ENCODE results near the gene JUN.

Gene JUN

DNA sequence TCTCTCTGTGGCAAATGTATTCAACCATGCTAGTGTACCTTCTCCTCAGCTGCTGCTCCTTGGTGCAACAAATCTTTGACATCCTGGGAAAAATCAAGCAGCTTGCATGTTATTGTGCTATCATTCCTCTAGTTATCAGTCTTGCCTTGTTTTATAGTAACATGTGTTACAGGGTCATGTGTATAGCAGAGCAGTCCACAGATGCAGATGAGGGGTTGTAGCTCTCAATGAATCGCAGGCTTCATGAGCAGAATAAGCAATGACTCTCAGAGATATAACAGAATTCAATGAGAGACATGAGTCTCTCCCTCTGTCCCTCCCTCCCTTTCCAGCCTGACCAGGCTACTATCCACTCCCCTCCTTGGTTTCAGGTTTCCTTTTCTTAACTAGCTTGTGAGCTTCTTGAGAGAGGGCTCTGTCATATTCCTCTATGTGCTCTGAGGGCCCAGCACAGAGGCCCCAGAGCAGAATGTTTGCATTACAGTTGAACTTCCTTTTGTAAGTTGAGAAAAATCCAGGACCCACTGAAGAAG lies 15.1 kb upstream of the JUN start:
- Histone ChIP-seq H3K4me1 (ENCODE audit: control insufficient read depth in 5 of 5, insufficient read depth in 5 of 5, low read length in 5 of 5) (peaks cover 0 to 5% (median 0%) of the 10 kb centered on the region in 5 donors), H3K9ac (ENCODE audit: low read length in 5 of 5) (no peak overlapping the region), H3K36me3 (ENCODE audit: control insufficient read depth in 5 of 5, insufficient read depth in 5 of 5, low read length in 5 of 5) (peaks cover 0 to 4% (median 0%) of the 10 kb centered on the region in 5 donors), H3K9me3 (ENCODE audit: control insufficient read depth in 5 of 5, low read length in 5 of 5) (peaks cover 0 to 3% (median 0%) of the 10 kb centered on the region in 5 donors), H3K27ac (ENCODE audit: low read depth, low read length) (no peak overlapping the region), H3K27me3 (ENCODE audit: control insufficient read depth in 5 of 5, insufficient read depth in 4 of 5, low read length in 5 of 5) (no peaks in the 10 kb centered on the region), H3K4me3 (ENCODE audit: low read depth in 1 of 5, low read length in 5 of 5) (no peak overlapping the region)

DNA sequence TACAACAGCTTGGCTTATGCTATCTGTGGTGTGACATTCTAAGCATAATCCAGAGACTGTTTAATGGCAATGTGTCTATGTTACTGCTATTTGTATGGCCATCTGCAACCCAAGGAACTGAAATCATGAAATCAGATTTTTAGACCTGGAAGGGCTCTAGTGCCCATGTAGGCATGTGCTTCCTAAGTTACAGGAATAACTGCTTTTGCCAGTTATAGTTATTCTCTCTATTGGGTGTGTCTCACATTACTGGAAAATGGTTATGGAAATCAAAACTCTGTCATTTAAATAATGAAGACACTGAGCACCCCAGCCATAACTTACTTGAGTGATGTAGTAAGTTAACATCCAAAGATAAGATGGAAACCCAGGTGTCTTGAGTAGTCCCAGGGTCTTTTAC lies 12.6 kb upstream of the JUN start:
- no peak overlapping the region for H3K4me3 ChIP-seq (ENCODE audit: low read depth in 1 of 5, low read length in 5 of 5)
- H3K9ac ChIP-seq (ENCODE audit: low read length in 5 of 5): no peak overlapping the region

DNA sequence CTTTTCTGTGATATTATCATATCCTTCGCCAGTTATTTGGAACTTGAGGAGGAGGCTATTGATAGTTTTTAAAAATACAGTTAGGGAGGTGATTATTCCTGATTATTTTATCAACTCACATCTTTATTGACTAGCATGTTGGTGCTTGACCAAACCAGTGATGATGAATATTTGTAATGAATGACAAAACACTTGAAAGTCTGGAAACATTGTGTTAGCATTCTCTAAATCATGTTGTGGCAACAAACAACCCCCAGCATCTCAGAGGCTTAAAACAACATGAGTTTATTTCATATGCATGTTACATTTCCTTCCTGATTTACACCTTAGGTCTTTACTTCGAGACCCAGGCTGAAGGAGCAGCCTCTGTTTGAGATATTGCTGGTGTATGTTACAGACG lies 10.7 kb upstream of the JUN start:
- H3K27ac ChIP-seq (ENCODE audit: low read depth, low read length): no peak overlapping the region
- peaks cover 0 to 1% (median 0%) of the 10 kb centered on the region in 5 donors for H3K36me3 ChIP-seq (ENCODE audit: control insufficient read depth in 5 of 5, insufficient read depth in 5 of 5, low read length in 5 of 5)
- no peaks in the 10 kb centered on the region for H3K27me3 ChIP-seq (ENCODE audit: control insufficient read depth in 5 of 5, insufficient read depth in 4 of 5, low read length in 5 of 5)
- peaks cover 0 to 2% (median 0%) of the 10 kb centered on the region in 5 donors for H3K9me3 ChIP-seq (ENCODE audit: control insufficient read depth in 5 of 5, low read length in 5 of 5)
- H3K4me3 ChIP-seq (ENCODE audit: low read depth in 1 of 5, low read length in 5 of 5): no peak overlapping the region
- H3K9ac ChIP-seq (ENCODE audit: low read length in 5 of 5): no peak overlapping the region
- H3K4me1 ChIP-seq (ENCODE audit: control insufficient read depth in 5 of 5, insufficient read depth in 5 of 5, low read length in 5 of 5): peaks cover 0 to 9% (median 0%) of the 10 kb centered on the region in 5 donors

More for the DNA sequence above, 12.6 kb upstream of the JUN start:
- H3K9me3 ChIP-seq (ENCODE audit: control insufficient read depth in 5 of 5, low read length in 5 of 5): peaks cover 0 to 3% (median 0%) of the 10 kb centered on the region in 5 donors
- peaks cover 0 to 4% (median 0%) of the 10 kb centered on the region in 5 donors for H3K36me3 ChIP-seq (ENCODE audit: control insufficient read depth in 5 of 5, insufficient read depth in 5 of 5, low read length in 5 of 5)
- peaks cover 0 to 9% (median 0%) of the 10 kb centered on the region in 5 donors for H3K4me1 ChIP-seq (ENCODE audit: control insufficient read depth in 5 of 5, insufficient read depth in 5 of 5, low read length in 5 of 5)
- H3K27ac ChIP-seq (ENCODE audit: low read depth, low read length): no peak overlapping the region
- H3K27me3 ChIP-seq (ENCODE audit: control insufficient read depth in 5 of 5, insufficient read depth in 4 of 5, low read length in 5 of 5): no peaks in the 10 kb centered on the region

DNA sequence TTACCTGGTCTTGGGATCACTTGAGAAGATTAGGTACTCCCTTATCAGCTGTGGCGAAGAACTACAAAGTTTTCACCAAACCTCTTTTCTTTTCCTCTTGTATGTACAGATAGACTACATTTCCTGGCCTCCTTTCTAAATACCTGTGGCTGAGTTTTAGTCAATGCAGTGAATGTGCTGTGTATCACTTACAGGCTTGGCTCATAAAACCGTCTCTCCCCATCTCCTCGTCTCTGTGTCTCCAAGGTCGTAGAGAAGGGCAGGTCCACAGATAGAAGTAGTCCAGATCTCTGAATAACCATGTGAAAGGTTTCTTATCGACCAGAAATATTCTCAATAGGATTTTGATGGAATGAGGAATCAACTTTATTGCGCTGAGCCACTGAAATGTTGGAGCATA lies 9.0 kb upstream of the JUN start:
- Histone ChIP-seq H3K4me3 (ENCODE audit: low read depth in 1 of 5, low read length in 5 of 5) (no peak overlapping the region), H3K9me3 (ENCODE audit: control insufficient read depth in 5 of 5, low read length in 5 of 5) (peaks cover 0 to 7% (median 0%) of the 10 kb centered on the region in 5 donors), H3K9ac (ENCODE audit: low read length in 5 of 5) (no peak overlapping the region), H3K27ac (ENCODE audit: low read depth, low read length) (no peak overlapping the region), H3K4me1 (ENCODE audit: control insufficient read depth in 5 of 5, insufficient read depth in 5 of 5, low read length in 5 of 5) (peaks cover 0 to 9% (median 0%) of the 10 kb centered on the region in 5 donors), H3K36me3 (ENCODE audit: control insufficient read depth in 5 of 5, insufficient read depth in 5 of 5, low read length in 5 of 5) (peaks cover 0 to 4% (median 0%) of the 10 kb centered on the region in 5 donors), H3K27me3 (ENCODE audit: control insufficient read depth in 5 of 5, insufficient read depth in 4 of 5, low read length in 5 of 5) (no peaks in the 10 kb centered on the region)

DNA sequence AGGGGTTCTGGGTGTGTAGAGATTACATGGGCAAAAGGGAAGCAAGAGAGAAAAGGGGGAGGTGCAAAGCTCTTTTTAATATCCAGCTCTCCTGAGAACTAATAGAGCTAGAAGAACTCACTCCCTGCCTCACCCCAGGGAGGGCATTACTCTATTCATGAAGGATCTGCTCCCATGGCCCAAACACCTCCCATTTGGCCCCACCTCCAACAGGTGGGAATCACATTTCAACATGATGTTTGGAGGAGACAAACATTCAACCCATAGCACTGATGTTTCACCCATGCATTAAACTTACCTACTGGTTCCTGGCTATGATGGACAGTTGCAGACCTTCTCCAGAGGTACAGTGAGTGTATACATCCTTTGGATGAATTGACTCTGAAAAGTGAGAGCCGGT lies 7.3 kb upstream of the JUN start:
- Histone ChIP-seq H3K4me1 (ENCODE audit: control insufficient read depth in 5 of 5, insufficient read depth in 5 of 5, low read length in 5 of 5) (peaks cover 0 to 15% (median 5%) of the 10 kb centered on the region in 5 donors), H3K9ac (ENCODE audit: low read length in 5 of 5) (no peak overlapping the region), H3K27me3 (ENCODE audit: control insufficient read depth in 5 of 5, insufficient read depth in 4 of 5, low read length in 5 of 5) (no peaks in the 10 kb centered on the region), H3K9me3 (ENCODE audit: control insufficient read depth in 5 of 5, low read length in 5 of 5) (peaks cover 0 to 7% (median 0%) of the 10 kb centered on the region in 5 donors), H3K27ac (ENCODE audit: low read depth, low read length) (no peak overlapping the region), H3K4me3 (ENCODE audit: low read depth in 1 of 5, low read length in 5 of 5) (no peak overlapping the region), H3K36me3 (ENCODE audit: control insufficient read depth in 5 of 5, insufficient read depth in 5 of 5, low read length in 5 of 5) (peaks cover 0 to 4% (median 0%) of the 10 kb centered on the region in 5 donors)

DNA sequence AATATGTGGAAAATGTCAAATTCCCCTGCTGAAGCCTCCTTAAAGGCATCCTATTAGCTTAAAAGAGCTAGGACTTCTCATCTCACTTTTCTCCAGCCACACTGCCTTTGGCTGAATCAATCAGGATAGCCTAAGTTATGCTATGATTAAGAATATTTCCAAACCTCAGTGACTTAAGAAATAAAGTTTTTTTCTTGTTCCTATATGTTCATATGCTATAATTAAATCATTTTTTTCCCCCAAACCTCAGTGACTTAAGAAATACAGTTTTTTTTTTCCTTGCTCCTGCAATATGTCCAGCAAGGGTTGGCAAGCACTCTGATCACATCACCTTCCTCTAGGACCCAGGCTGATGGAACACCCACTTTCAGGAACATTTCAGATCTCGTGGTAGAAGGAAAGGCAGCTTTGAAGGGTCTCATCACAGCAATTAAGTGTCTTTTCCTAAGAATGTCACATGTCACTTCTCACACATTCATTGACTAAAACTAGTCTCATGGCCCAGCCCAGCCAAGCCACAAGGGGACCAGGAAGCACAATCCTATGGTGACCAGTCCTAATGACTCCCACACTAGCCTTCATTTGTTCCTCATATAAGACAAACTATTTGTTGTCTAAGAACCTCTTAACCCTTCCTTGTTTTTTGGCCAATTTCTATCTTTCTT lies 6.3 kb upstream of the JUN start:
- no peaks in the 10 kb centered on the region for H3K27me3 ChIP-seq (ENCODE audit: control insufficient read depth in 5 of 5, insufficient read depth in 4 of 5, low read length in 5 of 5)
- H3K9me3 ChIP-seq (ENCODE audit: control insufficient read depth in 5 of 5, low read length in 5 of 5): peaks cover 0 to 7% (median 0%) of the 10 kb centered on the region in 5 donors
- H3K36me3 ChIP-seq (ENCODE audit: control insufficient read depth in 5 of 5, insufficient read depth in 5 of 5, low read length in 5 of 5): peaks cover 0 to 4% (median 0%) of the 10 kb centered on the region in 5 donors
- no peak overlapping the region for H3K27ac ChIP-seq (ENCODE audit: low read depth, low read length)
- no peak overlapping the region for H3K4me3 ChIP-seq (ENCODE audit: low read depth in 1 of 5, low read length in 5 of 5)
- no peak overlapping the region for H3K9ac ChIP-seq (ENCODE audit: low read length in 5 of 5)
- peaks cover 7 to 25% (median 15%) of the 10 kb centered on the region in 5 donors for H3K4me1 ChIP-seq (ENCODE audit: control insufficient read depth in 5 of 5, insufficient read depth in 5 of 5, low read length in 5 of 5)

DNA sequence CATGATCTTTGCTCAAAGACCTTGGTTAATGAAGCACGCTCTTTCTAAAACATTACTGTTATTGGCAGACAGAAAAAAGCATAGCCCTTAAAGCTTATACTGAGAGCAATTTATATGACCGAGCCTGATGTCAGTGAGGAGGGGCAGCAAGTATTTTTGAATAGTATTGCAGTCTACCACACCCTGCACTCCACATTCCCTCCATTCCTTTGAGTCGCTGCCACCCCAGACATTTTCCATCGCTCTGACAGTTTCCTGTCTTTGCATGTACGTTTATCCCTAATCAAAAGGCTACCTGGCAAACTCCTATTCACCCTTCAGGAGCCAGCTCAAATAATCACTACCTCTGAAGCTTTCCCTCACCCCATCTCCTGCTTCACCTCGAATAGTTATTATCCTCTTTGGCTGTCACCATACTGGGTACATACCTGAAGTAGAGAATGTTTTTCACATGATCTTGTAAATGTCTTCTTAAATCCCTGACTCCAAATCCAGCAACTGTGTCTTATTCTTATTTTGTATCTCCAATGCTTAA lies 5.5 kb upstream of the JUN start:
- no peaks in the 10 kb centered on the region for H3K27me3 ChIP-seq (ENCODE audit: control insufficient read depth in 5 of 5, insufficient read depth in 4 of 5, low read length in 5 of 5)
- H3K9ac ChIP-seq (ENCODE audit: low read length in 5 of 5): no peak overlapping the region
- peaks cover 0 to 7% (median 0%) of the 10 kb centered on the region in 5 donors for H3K9me3 ChIP-seq (ENCODE audit: control insufficient read depth in 5 of 5, low read length in 5 of 5)
- no peak overlapping the region for H3K27ac ChIP-seq (ENCODE audit: low read depth, low read length)
- H3K4me3 ChIP-seq (ENCODE audit: low read depth in 1 of 5, low read length in 5 of 5): no peak overlapping the region
- H3K36me3 ChIP-seq (ENCODE audit: control insufficient read depth in 5 of 5, insufficient read depth in 5 of 5, low read length in 5 of 5): peaks cover 0 to 4% (median 0%) of the 10 kb centered on the region in 5 donors
- peaks cover 9 to 23% (median 16%) of the 10 kb centered on the region in 5 donors for H3K4me1 ChIP-seq (ENCODE audit: control insufficient read depth in 5 of 5, insufficient read depth in 5 of 5, low read length in 5 of 5)

DNA sequence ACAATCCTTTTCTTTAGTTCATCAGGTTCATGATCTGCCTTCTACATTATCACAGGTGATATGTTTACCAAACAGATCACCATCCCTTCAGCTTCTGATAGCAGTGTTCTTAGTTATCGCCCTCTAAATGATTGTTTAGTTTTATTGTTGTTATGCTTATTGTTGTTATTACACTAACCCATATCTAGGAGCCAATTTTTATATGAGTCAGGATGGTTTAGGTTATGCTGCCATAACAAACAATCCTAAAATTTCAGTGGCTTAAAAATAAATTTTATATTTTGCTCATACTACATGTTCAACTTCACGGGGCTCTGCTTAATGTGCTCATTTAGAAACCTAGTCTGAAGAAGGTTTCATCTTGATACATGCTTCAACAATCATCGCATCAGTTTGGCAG lies 4.4 kb upstream of the JUN start:
- Histone ChIP-seq H3K9ac (ENCODE audit: low read length in 5 of 5) (no peak overlapping the region), H3K27ac (ENCODE audit: low read depth, low read length) (no peak overlapping the region), H3K9me3 (ENCODE audit: control insufficient read depth in 5 of 5, low read length in 5 of 5) (peaks cover 0 to 7% (median 0%) of the 10 kb centered on the region in 5 donors), H3K4me1 (ENCODE audit: control insufficient read depth in 5 of 5, insufficient read depth in 5 of 5, low read length in 5 of 5) (peaks cover 9 to 18% (median 13%) of the 10 kb centered on the region in 5 donors), H3K36me3 (ENCODE audit: control insufficient read depth in 5 of 5, insufficient read depth in 5 of 5, low read length in 5 of 5) (peaks cover 0 to 4% (median 0%) of the 10 kb centered on the region in 5 donors), H3K27me3 (ENCODE audit: control insufficient read depth in 5 of 5, insufficient read depth in 4 of 5, low read length in 5 of 5) (no peaks in the 10 kb centered on the region), H3K4me3 (ENCODE audit: low read depth in 1 of 5, low read length in 5 of 5) (no peak overlapping the region)

DNA sequence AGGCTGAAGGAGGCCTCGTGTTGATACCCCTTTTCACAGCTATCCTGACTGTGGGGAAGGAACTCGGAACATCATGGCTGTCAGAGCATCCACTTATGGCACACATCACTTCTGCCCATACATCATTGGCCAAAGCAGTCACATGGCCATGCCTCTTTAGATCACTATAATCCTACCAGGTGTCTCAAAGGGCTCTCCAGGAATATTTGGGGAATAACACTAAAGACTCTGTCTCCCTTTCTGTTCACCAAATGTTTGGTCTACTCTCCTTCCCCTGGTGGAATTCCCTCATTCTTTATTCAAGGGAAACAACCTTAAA lies 3.0 kb upstream of the JUN start:
- H3K27me3 ChIP-seq (ENCODE audit: control insufficient read depth in 5 of 5, insufficient read depth in 4 of 5, low read length in 5 of 5): no peaks in the 10 kb centered on the region
- peaks cover 4 to 9% (median 7%) of the 10 kb centered on the region in 5 donors for H3K36me3 ChIP-seq (ENCODE audit: control insufficient read depth in 5 of 5, insufficient read depth in 5 of 5, low read length in 5 of 5)
- H3K4me3 ChIP-seq (ENCODE audit: low read depth in 1 of 5, low read length in 5 of 5): no peak overlapping the region
- H3K9ac ChIP-seq (ENCODE audit: low read length in 5 of 5): peak overlapping the region in 1 of 5 donors; percentile 99
- H3K4me1 ChIP-seq (ENCODE audit: control insufficient read depth in 5 of 5, insufficient read depth in 5 of 5, low read length in 5 of 5): peaks cover 9 to 18% (median 13%) of the 10 kb centered on the region in 5 donors
- peak overlapping the region; percentile 100 for H3K27ac ChIP-seq (ENCODE audit: low read depth, low read length)
- peaks cover 0 to 7% (median 0%) of the 10 kb centered on the region in 5 donors for H3K9me3 ChIP-seq (ENCODE audit: control insufficient read depth in 5 of 5, low read length in 5 of 5)

All from subcutaneous abdominal adipose tissue (tissue), 5 donors.